Spinal cord (tissue), 10 donors: ENCODE data around the gene DMBT1. TPM values are rescaled to one million over a fixed set of nuclear protein-coding genes. Genes with fewer than 3 reads are reported as not detected.

Source experiments
- DNase-seq, 6 donors: peaks; one replicate each; pipeline versions ENCODE4 v3.0.0 to v3.0.0-alpha.2; 2013 to 2015; ENCODE audit warnings: low spot score in 6 of 6, low read depth in 4 of 6
- H3K27ac ChIP-seq: one replicate; pipeline ENCODE4 v1.5.1; 2013; ENCODE audit warnings: low read depth, low read length, control low read depth
- H3K27me3 ChIP-seq: one replicate; pipeline ENCODE4 v1.6.1; 2013; ENCODE audit warnings: low read length; ENCODE audit not compliant: control insufficient read depth, insufficient read depth
- H3K36me3 ChIP-seq: one replicate; pipeline ENCODE4 v1.6.1; 2013; ENCODE audit warnings: low read length; ENCODE audit not compliant: control insufficient read depth, insufficient read depth
- H3K4me1 ChIP-seq: one replicate; pipeline ENCODE4 v1.6.1; 2013; ENCODE audit warnings: low read length; ENCODE audit not compliant: control insufficient read depth, insufficient read depth
- H3K4me3 ChIP-seq: one replicate; pipeline ENCODE4 v1.5.1; 2013; ENCODE audit warnings: low read depth, low read length, control low read depth
- H3K9me3 ChIP-seq: one replicate; pipeline ENCODE4 v1.6.1; 2013; ENCODE audit warnings: low read length; ENCODE audit not compliant: control insufficient read depth, insufficient read depth
- WGBS: methylation state at CpG from one replicate; pipeline ENCODE4 v1.1.5; 2013; ENCODE audit warnings: missing lambda C conversion rate; ENCODE audit not compliant: insufficient coverage; 5-methylcytosine and 5-hydroxymethylcytosine counted together
- polyA plus RNA-seq, 2 donors: library from polyadenylated mRNA; unstranded; fragments of 120-200 nt; gene quantifications; one replicate each; pipeline ENCODE4 v1.2.1, GENCODE V29; 2013; ENCODE audit not compliant: insufficient read length in 2 of 2
- total RNA-seq, 2 donors: library from RNA; depleted of rRNA in 1 of 2; stranded (reverse); fragments of 120-200 nt in 1 of 2; fragments of >200 nt in 1 of 2; gene quantifications; one replicate each; pipeline versions ENCODE4 v1.2.3 to v1.2.4, GENCODE V29; 2013 to 2014
- donor health status: healthy.

Gene DMBT1
- total and polyA plus RNA-seq, 4 donors, result 0.10 to 0.18 (median 0.13) TPM

- H3K36me3 ChIP-seq, result no peaks in the 10 kb centered on the region
- no peak overlapping the region for H3K27ac ChIP-seq
- H3K4me1 ChIP-seq, result peaks cover 5% of the 10 kb centered on the region
- no peak for DNase-seq
- WGBS, result 92% methylated on average over 3 of the region's 3 CpGs
- H3K9me3 ChIP-seq, result no peaks in the 10 kb centered on the region
- no peak overlapping the region for H3K4me3 ChIP-seq
- H3K27me3 ChIP-seq, result no peaks in the 10 kb centered on the region
Observed at GRCh38 chr10:122524811-122525210, 35.7 kb upstream of the DMBT1 start.

- H3K4me1 ChIP-seq, result peaks cover 4% of the 10 kb centered on the region
- 83% methylated on average over 6 of the region's 6 CpGs for WGBS
- no peaks in the 10 kb centered on the region for H3K27me3 ChIP-seq
- no peaks in the 10 kb centered on the region for H3K9me3 ChIP-seq
- no peak for DNase-seq
- no peak overlapping the region for H3K4me3 ChIP-seq
- no peaks in the 10 kb centered on the region for H3K36me3 ChIP-seq
- H3K27ac ChIP-seq, result no peak overlapping the region
Observed at GRCh38 chr10:122525788-122526187, 34.8 kb upstream of the DMBT1 start.

GRCh38 chr10:122526892-122527291 lies 33.7 kb upstream of the DMBT1 start:
- Histone ChIP-seq H3K9me3 (no peaks in the 10 kb centered on the region), H3K4me1 (no peaks in the 10 kb centered on the region), H3K27me3 (no peaks in the 10 kb centered on the region), H3K4me3 (no peak overlapping the region), H3K27ac (no peak overlapping the region), H3K36me3 (no peaks in the 10 kb centered on the region)
- 65% methylated on average over 3 of the region's 5 CpGs for WGBS
- DNase-seq, result no peak

DNA sequence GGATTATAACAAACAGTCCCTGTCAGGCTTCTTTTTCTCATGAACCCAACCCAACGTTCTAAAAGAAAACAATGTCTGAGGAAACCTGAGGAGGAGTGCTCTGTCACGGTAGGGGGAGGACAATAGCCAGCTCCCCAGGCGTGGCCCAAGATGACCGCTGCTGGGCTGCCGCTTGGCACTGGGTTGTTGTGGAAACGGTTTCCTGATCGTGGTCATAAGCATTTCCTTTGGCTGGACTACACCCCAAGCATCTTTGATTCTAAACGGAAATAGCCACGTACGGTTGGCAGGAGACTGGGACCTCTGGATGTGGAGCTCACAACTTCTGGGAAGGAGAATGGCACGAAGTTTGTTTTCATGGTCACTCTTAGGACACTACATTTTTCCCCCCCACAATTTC lies 30.4 kb upstream of the DMBT1 start:
- H3K27me3 ChIP-seq, result no peaks in the 10 kb centered on the region
- WGBS, result 85% methylated on average over 9 of the region's 11 CpGs
- H3K9me3 ChIP-seq, result no peaks in the 10 kb centered on the region

GRCh38 chr10:122531261-122531660 lies 29.3 kb upstream of the DMBT1 start:
- Histone ChIP-seq H3K36me3 (no peaks in the 10 kb centered on the region), H3K9me3 (no peaks in the 10 kb centered on the region), H3K27ac (no peak overlapping the region), H3K4me3 (no peak overlapping the region), H3K4me1 (no peaks in the 10 kb centered on the region), H3K27me3 (no peaks in the 10 kb centered on the region)
- no peak for DNase-seq
- WGBS, result 83% methylated on average over 2 of the region's 5 CpGs

More for the DNA sequence above, 30.4 kb upstream of the DMBT1 start:
- H3K36me3 ChIP-seq, result no peaks in the 10 kb centered on the region
- no peaks in the 10 kb centered on the region for H3K4me1 ChIP-seq
- H3K27ac ChIP-seq, result no peak overlapping the region
- no peak overlapping the region for H3K4me3 ChIP-seq
- no peak for DNase-seq

- DNase-seq, result no peak
- Histone ChIP-seq H3K9me3 (no peaks in the 10 kb centered on the region), H3K4me1 (no peaks in the 10 kb centered on the region), H3K36me3 (no peaks in the 10 kb centered on the region), H3K27ac (no peak overlapping the region), H3K4me3 (no peak overlapping the region), H3K27me3 (no peaks in the 10 kb centered on the region)
- WGBS, result 75% methylated on average over 1 of the region's 3 CpGs
Observed at GRCh38 chr10:122531939-122532338, 28.6 kb upstream of the DMBT1 start.

DNA sequence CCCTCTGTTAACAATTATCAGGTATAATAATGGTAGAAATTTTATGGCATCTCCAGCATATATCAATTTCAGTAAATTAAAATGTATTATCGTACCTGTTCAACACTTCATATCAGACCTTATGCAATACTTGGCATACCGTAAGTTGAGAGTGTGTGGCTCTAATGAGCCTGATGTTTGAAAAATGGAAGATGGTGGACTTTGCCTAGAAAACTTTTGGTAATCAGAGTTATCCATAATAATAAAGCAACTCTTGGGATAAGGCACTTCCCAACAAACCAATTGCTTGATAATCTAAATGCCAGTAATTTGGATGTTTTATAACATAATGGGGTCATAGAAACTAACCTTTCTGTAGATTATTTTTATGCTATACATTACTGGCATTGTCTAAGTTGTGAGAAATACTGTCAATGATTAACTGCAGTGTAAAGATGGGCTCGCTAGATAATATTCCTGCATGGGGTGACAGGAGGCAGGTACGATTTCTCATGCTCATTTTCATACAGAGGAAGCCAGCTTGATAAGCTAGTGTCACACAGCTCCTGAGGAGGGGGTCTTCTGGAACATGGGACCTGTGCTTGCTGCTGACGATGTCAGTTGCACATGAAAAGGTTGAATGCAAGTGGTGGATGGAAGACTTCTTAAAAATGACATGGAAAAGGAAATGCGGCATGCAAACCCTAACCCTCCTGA lies 27.8 kb upstream of the DMBT1 start:
- Histone ChIP-seq H3K27ac (no peak overlapping the region), H3K36me3 (no peaks in the 10 kb centered on the region), H3K4me3 (no peak overlapping the region), H3K9me3 (no peaks in the 10 kb centered on the region), H3K27me3 (no peaks in the 10 kb centered on the region), H3K4me1 (no peaks in the 10 kb centered on the region)
- 100% methylated on average over 2 of the region's 6 CpGs for WGBS
- no peak for DNase-seq

GRCh38 chr10:122537545-122537944 lies 23.0 kb upstream of the DMBT1 start:
- DNase-seq, result no peak
- no peaks in the 10 kb centered on the region for H3K9me3 ChIP-seq
- H3K36me3 ChIP-seq, result no peaks in the 10 kb centered on the region
- WGBS, result no CpG with 5 or more reads among the region's 2 CpGs
- no peaks in the 10 kb centered on the region for H3K4me1 ChIP-seq
- H3K27me3 ChIP-seq, result no peaks in the 10 kb centered on the region
- no peak overlapping the region for H3K27ac ChIP-seq
- no peak overlapping the region for H3K4me3 ChIP-seq

GRCh38 chr10:122541541-122542002 lies 19.0 kb upstream of the DMBT1 start:
- H3K9me3 ChIP-seq, result no peaks in the 10 kb centered on the region
- DNase-seq, result peak in 1 of 6 donors; percentile 20
- H3K36me3 ChIP-seq, result no peaks in the 10 kb centered on the region
- no peak overlapping the region for H3K27ac ChIP-seq
- H3K4me1 ChIP-seq, result no peaks in the 10 kb centered on the region
- no CpG with 5 or more reads among the region's 4 CpGs for WGBS
- H3K4me3 ChIP-seq, result no peak overlapping the region
- no peaks in the 10 kb centered on the region for H3K27me3 ChIP-seq

GRCh38 chr10:122543676-122544445 lies 16.7 kb upstream of the DMBT1 start:
- Histone ChIP-seq H3K4me1 (no peaks in the 10 kb centered on the region), H3K36me3 (no peaks in the 10 kb centered on the region), H3K4me3 (no peak overlapping the region), H3K9me3 (no peaks in the 10 kb centered on the region), H3K27ac (no peak overlapping the region), H3K27me3 (no peaks in the 10 kb centered on the region)
- WGBS, result 80% methylated on average over 10 of the region's 10 CpGs
- DNase-seq, result peak in 3 of 6 donors; percentile 7 to 86 (median 73)
